ENCODE data around the gene OPTC. TPM values are rescaled to one million over a fixed set of nuclear protein-coding genes. Genes with fewer than 3 reads are reported as not detected.

The OPTC gene
- total and polyA plus RNA-seq, 2 of the 13 experiments (the other 11 are each of a cell fraction or from before 2014, with no cell fraction given) = not detected

GRCh38 chr1:203455706-203456105 lies 38.2 kb upstream of the OPTC start (continued):
- TF ChIP-seq, protein P1, sequence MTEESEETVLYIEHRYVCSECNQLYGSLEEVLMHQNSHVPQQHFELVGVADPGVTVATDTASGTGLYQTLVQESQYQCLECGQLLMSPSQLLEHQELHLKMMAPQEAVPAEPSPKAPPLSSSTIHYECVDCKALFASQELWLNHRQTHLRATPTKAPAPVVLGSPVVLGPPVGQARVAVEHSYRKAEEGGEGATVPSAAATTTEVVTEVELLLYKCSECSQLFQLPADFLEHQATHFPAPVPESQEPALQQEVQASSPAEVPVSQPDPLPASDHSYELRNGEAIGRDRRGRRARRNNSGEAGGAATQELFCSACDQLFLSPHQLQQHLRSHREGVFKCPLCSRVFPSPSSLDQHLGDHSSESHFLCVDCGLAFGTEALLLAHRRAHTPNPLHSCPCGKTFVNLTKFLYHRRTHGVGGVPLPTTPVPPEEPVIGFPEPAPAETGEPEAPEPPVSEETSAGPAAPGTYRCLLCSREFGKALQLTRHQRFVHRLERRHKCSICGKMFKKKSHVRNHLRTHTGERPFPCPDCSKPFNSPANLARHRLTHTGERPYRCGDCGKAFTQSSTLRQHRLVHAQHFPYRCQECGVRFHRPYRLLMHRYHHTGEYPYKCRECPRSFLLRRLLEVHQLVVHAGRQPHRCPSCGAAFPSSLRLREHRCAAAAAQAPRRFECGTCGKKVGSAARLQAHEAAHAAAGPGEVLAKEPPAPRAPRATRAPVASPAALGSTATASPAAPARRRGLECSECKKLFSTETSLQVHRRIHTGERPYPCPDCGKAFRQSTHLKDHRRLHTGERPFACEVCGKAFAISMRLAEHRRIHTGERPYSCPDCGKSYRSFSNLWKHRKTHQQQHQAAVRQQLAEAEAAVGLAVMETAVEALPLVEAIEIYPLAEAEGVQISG (CRISPR knock-in tag; IDR thresholded peaks at IDR 0.05) = no peak

DNA sequence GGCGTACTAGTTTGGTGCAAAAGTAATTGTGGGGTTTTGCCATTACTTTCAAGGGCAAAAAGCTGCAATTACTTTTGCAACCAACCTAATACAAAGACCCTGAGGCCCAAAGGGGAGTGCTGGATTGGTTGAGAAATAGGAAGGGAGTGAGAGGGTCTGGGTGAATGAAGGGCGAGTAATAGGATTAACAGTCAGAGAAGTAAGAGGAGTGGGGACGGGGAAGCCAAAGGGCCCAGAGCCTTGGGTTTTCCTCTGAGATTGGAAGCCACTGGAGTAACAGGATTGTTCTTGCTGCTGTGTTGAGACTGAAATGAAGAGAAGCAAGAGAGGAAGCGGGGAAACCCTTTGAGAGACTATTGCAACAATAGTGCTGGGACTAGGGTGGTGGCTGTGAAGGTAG lies 37.4 kb upstream of the OPTC start:
- CTCF ChIA-PET (ENCODE audit: low intra/inter-chr PET ratio, low total read pairs) = no interaction called here
- peaks cover 0 to 9% of the 10 kb centered on the region in 2 experiments; a peak in 3 of 5 replicates for H3K27me3 ChIP-seq (ENCODE audit: control insufficient read depth in 1 of 2, insufficient read depth in 2 of 2, low read length in 2 of 2)

More for the DNA sequence above, 37.4 kb upstream of the OPTC start:
- intact Hi-C loops (cut with micrococcal nuclease; ENCODE audit: unreplicated experiment) = no loop called here
- in situ Hi-C loops (cut with HindIII; ENCODE audit: extremely low pct_ligation_motif_present, low pct_unique_long_range_greater_than_20kb) = no loop called here
- 14% methylated on average over 4 of the region's 4 CpGs for WGBS (ENCODE audit: low lambda C conversion rate)
- FAIRE-seq (no peak), ATAC-seq (no peak), DNase-seq (ENCODE audit: low spot score) (no peak)
- no peak overlapping the region for H3K4me2 ChIP-seq (ENCODE audit: low read depth, low read length)
- POLR2A ChIA-PET = no interaction called here
- H3K4me1 ChIP-seq (ENCODE audit: insufficient read depth, low read length) = no peaks in the 10 kb centered on the region
- no peak overlapping the region for H3K9ac ChIP-seq (ENCODE audit: insufficient read depth, low read depth, low read length)
- H3K79me2 ChIP-seq (ENCODE audit: insufficient read depth, low read length) = no peaks in the 10 kb centered on the region
- no peaks in the 10 kb centered on the region for H3K9me3 ChIP-seq (ENCODE audit: low read length)
- H3K4me3 ChIP-seq (replicated peaks in 1 of 3; ENCODE audit: insufficient read depth in 1 of 3, low read depth in 2 of 3, low read length in 3 of 3) = no peak overlapping the region
- no TSS peak for BruUV-seq (replicated peaks)
- H3K27ac ChIP-seq (ENCODE audit: extremely low read length, insufficient read depth, low read length) = no peak overlapping the region
- no peak overlapping the region for H2AFZ ChIP-seq (ENCODE audit: low read length)
- H4K20me1 ChIP-seq (ENCODE audit: insufficient read depth, low read length) = no peaks in the 10 kb centered on the region
- H3K36me3 ChIP-seq (replicated peaks in 1 of 2; ENCODE audit: control insufficient read depth in 1 of 2, insufficient read depth in 2 of 2, low read length in 2 of 2) = no peaks in the 10 kb centered on the region
- TF ChIP-seq NCOA2 (CRISPR knock-in tag; IDR thresholded peaks at IDR 0.05) = no peak
- no peak for TF ChIP-seq UBTF (CRISPR knock-in tag; IDR thresholded peaks at IDR 0.05)
- no peak for TF ChIP-seq ARNTL (CRISPR knock-in tag; IDR thresholded peaks at IDR 0.05)
- no peak for TF ChIP-seq MBD4 (IDR thresholded peaks at IDR 0.05; ENCODE audit: borderline replicate concordance, low read length)
- TF ChIP-seq ZNF720 (CRISPR knock-in tag; IDR thresholded peaks at IDR 0.05) = no peak
- TF ChIP-seq ZC3H13 (CRISPR knock-in tag; IDR thresholded peaks at IDR 0.05) = no peak
- TF ChIP-seq, protein P2, sequence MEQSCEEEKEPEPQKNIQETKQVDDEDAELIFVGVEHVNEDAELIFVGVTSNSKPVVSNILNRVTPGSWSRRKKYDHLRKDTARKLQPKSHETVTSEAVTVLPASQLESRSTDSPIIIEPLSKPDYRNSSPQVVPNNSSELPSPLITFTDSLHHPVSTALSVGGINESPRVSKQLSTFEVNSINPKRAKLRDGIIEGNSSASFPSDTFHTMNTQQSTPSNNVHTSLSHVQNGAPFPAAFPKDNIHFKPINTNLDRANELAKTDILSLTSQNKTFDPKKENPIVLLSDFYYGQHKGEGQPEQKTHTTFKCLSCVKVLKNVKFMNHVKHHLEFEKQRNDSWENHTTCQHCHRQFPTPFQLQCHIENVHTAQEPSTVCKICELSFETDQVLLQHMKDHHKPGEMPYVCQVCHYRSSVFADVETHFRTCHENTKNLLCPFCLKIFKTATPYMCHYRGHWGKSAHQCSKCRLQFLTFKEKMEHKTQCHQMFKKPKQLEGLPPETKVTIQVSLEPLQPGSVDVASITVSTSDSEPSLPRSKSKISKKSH (CRISPR knock-in tag; IDR thresholded peaks at IDR 0.05; ENCODE audit: borderline replicate concordance) = no peak
- TF ChIP-seq PTBP1 (IDR thresholded peaks at IDR 0.05; ENCODE audit: low read depth, low read length, poor library complexity, severe bottlenecking) = no peak

Data from HepG2 (cell line).